ENCODE data around the gene PPDPF. TPM values are rescaled to one million over a fixed set of nuclear protein-coding genes. Genes with fewer than 3 reads are reported as not detected.

Gene PPDPF
- total RNA-seq, 1 experiment from 2014 or later: 51.0 TPM

DNA sequence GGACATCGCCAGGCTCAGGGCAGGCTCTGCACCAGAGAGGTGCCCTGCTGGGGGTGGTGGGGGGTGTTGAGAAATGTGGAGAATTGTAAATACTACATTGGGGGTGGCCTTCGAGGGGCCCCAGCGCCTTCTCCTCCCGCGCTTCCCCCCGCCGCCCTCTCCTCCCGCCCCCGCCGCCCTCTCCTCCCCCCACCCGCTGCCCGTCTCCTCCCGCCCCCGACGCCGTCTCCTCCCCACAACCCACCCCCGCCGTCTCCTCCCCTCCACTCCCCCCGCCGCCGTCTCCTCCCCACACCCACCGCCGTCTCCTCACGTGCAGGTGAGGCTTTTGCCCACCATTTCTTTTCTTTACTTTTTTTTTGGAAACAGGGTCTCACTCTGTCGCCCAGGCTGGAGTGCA, 28.5 kb downstream of the PPDPF start:
- Histone ChIP-seq H3K9ac (ENCODE audit: low read length) (no peak overlapping the region), H3K9me2 (replicated peaks; ENCODE audit: insufficient read depth, low read length) (no peaks in the 10 kb centered on the region), H3K4me3 (ENCODE audit: low read length) (no peak overlapping the region), H3K4me2 (ENCODE audit: low read depth, low read length, poor library complexity, severe bottlenecking) (no peak overlapping the region), H3K27me3 (ENCODE audit: low read length) (no peaks in the 10 kb centered on the region), H4K20me1 (ENCODE audit: insufficient read depth, low read depth, low read length) (peaks cover 6% of the 10 kb centered on the region; the same call in 1 of the 2 replicates), H3K4me1 (ENCODE audit: low read length) (peaks cover 58% of the 10 kb centered on the region), H3K27ac (ENCODE audit: low read length) (no peak overlapping the region), H3K79me2 (ENCODE audit: low read length) (no peaks in the 10 kb centered on the region), H3K9me3 (ENCODE audit: low read length) (no peaks in the 10 kb centered on the region), H3K36me3 (ENCODE audit: insufficient read depth, low read length) (no peaks in the 10 kb centered on the region), H2AFZ (ENCODE audit: low read length) (no peak overlapping the region)
- no peak for DNase-seq

GRCh38 chr20:63549679-63550282, 29.2 kb downstream of the PPDPF start:
- Histone ChIP-seq H3K79me2 (ENCODE audit: low read length) (no peaks in the 10 kb centered on the region), H3K9ac (ENCODE audit: low read length) (no peak overlapping the region), H3K36me3 (ENCODE audit: insufficient read depth, low read length) (no peaks in the 10 kb centered on the region), H2AFZ (ENCODE audit: low read length) (no peak overlapping the region), H3K27me3 (ENCODE audit: low read length) (no peaks in the 10 kb centered on the region), H3K4me1 (ENCODE audit: low read length) (peaks cover 66% of the 10 kb centered on the region), H3K9me3 (ENCODE audit: low read length) (no peaks in the 10 kb centered on the region), H3K27ac (ENCODE audit: low read length) (no peak overlapping the region), H3K4me2 (ENCODE audit: low read depth, low read length, poor library complexity, severe bottlenecking) (no peak overlapping the region), H3K4me3 (ENCODE audit: low read length) (no peak overlapping the region), H3K9me2 (replicated peaks; ENCODE audit: insufficient read depth, low read length) (no peaks in the 10 kb centered on the region), H4K20me1 (ENCODE audit: insufficient read depth, low read depth, low read length) (peaks cover 6% of the 10 kb centered on the region; the same call in 1 of the 2 replicates)
- DNase-seq: no peak

DNA sequence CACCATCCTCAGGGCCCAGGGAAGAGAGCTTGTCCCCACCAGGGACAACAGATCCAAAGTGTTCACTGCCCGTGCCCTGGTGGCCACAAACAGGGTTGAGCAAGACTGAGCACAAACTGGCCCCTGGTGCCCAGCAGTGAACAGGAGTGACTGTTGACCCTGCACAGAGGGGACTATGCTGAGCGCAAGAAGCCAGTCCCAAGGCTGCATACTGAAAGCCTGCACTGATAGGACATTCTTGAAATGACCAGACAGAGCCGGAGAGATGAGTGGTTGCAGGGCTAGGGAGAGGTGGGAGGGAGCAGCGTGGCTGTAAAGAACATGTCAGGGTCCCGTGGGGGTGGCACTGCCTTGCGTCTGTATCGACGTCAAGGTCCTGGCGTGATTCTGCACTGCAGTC, 30.5 kb downstream of the PPDPF start:
- Histone ChIP-seq H3K9me3 (ENCODE audit: low read length) (no peaks in the 10 kb centered on the region), H4K20me1 (ENCODE audit: insufficient read depth, low read depth, low read length) (peaks cover 15% of the 10 kb centered on the region; the same call in 1 of the 2 replicates), H3K27me3 (ENCODE audit: low read length) (no peaks in the 10 kb centered on the region), H3K36me3 (ENCODE audit: insufficient read depth, low read length) (no peaks in the 10 kb centered on the region), H3K4me3 (ENCODE audit: low read length) (no peak overlapping the region), H3K79me2 (ENCODE audit: low read length) (no peaks in the 10 kb centered on the region), H3K9me2 (replicated peaks; ENCODE audit: insufficient read depth, low read length) (no peaks in the 10 kb centered on the region), H2AFZ (ENCODE audit: low read length) (no peak overlapping the region), H3K27ac (ENCODE audit: low read length) (no peak overlapping the region), H3K4me1 (ENCODE audit: low read length) (peaks cover 65% of the 10 kb centered on the region), H3K9ac (ENCODE audit: low read length) (no peak overlapping the region), H3K4me2 (ENCODE audit: low read depth, low read length, poor library complexity, severe bottlenecking) (no peak overlapping the region)
- no peak for DNase-seq

- peaks cover 56% of the 10 kb centered on the region for H3K4me1 ChIP-seq (ENCODE audit: low read length)
- peak overlapping the region; percentile 64 for H3K4me2 ChIP-seq (ENCODE audit: low read depth, low read length, poor library complexity, severe bottlenecking)
- DNase-seq: peak; percentile 88
- H2AFZ ChIP-seq (ENCODE audit: low read length): no peak overlapping the region
- peak overlapping the region; percentile 43; the same call in 1 of the 2 replicates for H3K4me3 ChIP-seq (ENCODE audit: low read length)
- H3K27me3 ChIP-seq (ENCODE audit: low read length): no peaks in the 10 kb centered on the region
- peaks cover 16% of the 10 kb centered on the region; the same call in 1 of the 2 replicates for H4K20me1 ChIP-seq (ENCODE audit: insufficient read depth, low read depth, low read length)
- H3K79me2 ChIP-seq (ENCODE audit: low read length): no peaks in the 10 kb centered on the region
- peak overlapping the region; percentile 83 for H3K27ac ChIP-seq (ENCODE audit: low read length)
- H3K9me2 ChIP-seq (replicated peaks; ENCODE audit: insufficient read depth, low read length): no peaks in the 10 kb centered on the region
- H3K9me3 ChIP-seq (ENCODE audit: low read length): no peaks in the 10 kb centered on the region
- no peaks in the 10 kb centered on the region for H3K36me3 ChIP-seq (ENCODE audit: insufficient read depth, low read length)
- H3K9ac ChIP-seq (ENCODE audit: low read length): peak overlapping the region; percentile 41
Observed at GRCh38 chr20:63552481-63553249, 32.1 kb downstream of the PPDPF start.

- Histone ChIP-seq H3K79me2 (ENCODE audit: low read length) (no peaks in the 10 kb centered on the region), H3K4me1 (ENCODE audit: low read length) (peaks cover 48% of the 10 kb centered on the region), H3K36me3 (ENCODE audit: insufficient read depth, low read length) (no peaks in the 10 kb centered on the region), H4K20me1 (ENCODE audit: insufficient read depth, low read depth, low read length) (peaks cover 16% of the 10 kb centered on the region; the same call in 1 of the 2 replicates), H3K9ac (ENCODE audit: low read length) (peak overlapping the region; percentile 55), H3K9me2 (replicated peaks; ENCODE audit: insufficient read depth, low read length) (no peaks in the 10 kb centered on the region), H3K9me3 (ENCODE audit: low read length) (no peaks in the 10 kb centered on the region), H3K27ac (ENCODE audit: low read length) (peak overlapping the region; percentile 83), H3K4me2 (ENCODE audit: low read depth, low read length, poor library complexity, severe bottlenecking) (peak overlapping the region; percentile 71), H3K27me3 (ENCODE audit: low read length) (no peaks in the 10 kb centered on the region), H3K4me3 (ENCODE audit: low read length) (peak overlapping the region; percentile 60), H2AFZ (ENCODE audit: low read length) (no peak overlapping the region)
- peak; percentile 94 for DNase-seq
Observed at GRCh38 chr20:63553251-63553932, 32.8 kb downstream of the PPDPF start.

DNA sequence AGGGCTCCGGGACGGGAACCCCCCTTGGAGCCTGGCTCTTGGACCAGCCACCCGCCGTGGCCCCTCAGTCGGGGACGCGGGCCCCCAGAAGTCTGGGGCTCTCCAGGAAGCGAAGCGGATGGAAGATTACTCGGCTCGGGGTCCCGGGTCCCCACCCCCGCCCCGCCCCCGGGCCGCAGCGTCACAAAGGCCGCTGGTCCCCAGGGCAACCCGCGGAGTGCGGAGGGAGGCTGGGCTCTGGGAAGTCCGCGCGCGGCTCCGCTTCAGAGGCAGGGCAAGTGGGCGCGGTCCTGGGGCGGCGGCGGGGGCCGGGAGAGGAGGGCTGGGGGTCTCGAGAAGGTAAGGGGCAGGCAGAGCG, 33.3 kb downstream of the PPDPF start, which contains the start of gene FNDC11:
TSS of gene FNDC11 (plus strand) at position 227 of the 358 bp plus-strand sequence. CDS start 1,505 bp downstream, outside the sequence.
- Histone ChIP-seq H3K4me3 (ENCODE audit: low read length) (peak within 1 kb of the TSS; percentile 60), H3K9me2 (replicated peaks; ENCODE audit: insufficient read depth, low read length) (no peaks in the 10 kb centered on the region), H3K27ac (ENCODE audit: low read length) (peak within 1 kb of the TSS; percentile 83), H2AFZ (ENCODE audit: low read length) (no peak within 1 kb of the TSS), H3K4me2 (ENCODE audit: low read depth, low read length, poor library complexity, severe bottlenecking) (peak within 1 kb of the TSS; percentile 71), H3K36me3 (ENCODE audit: insufficient read depth, low read length) (no peaks in the 10 kb centered on the region), H3K9me3 (ENCODE audit: low read length) (no peaks in the 10 kb centered on the region), H3K4me1 (ENCODE audit: low read length) (peaks cover 44% of the 10 kb centered on the region), H3K27me3 (ENCODE audit: low read length) (no peaks in the 10 kb centered on the region), H3K79me2 (ENCODE audit: low read length) (no peaks in the 10 kb centered on the region), H4K20me1 (ENCODE audit: insufficient read depth, low read depth, low read length) (peaks cover 16% of the 10 kb centered on the region; the same call in 1 of the 2 replicates), H3K9ac (ENCODE audit: low read length) (peak within 1 kb of the TSS; percentile 55)
- DNase-seq: peak; percentile 73

DNA sequence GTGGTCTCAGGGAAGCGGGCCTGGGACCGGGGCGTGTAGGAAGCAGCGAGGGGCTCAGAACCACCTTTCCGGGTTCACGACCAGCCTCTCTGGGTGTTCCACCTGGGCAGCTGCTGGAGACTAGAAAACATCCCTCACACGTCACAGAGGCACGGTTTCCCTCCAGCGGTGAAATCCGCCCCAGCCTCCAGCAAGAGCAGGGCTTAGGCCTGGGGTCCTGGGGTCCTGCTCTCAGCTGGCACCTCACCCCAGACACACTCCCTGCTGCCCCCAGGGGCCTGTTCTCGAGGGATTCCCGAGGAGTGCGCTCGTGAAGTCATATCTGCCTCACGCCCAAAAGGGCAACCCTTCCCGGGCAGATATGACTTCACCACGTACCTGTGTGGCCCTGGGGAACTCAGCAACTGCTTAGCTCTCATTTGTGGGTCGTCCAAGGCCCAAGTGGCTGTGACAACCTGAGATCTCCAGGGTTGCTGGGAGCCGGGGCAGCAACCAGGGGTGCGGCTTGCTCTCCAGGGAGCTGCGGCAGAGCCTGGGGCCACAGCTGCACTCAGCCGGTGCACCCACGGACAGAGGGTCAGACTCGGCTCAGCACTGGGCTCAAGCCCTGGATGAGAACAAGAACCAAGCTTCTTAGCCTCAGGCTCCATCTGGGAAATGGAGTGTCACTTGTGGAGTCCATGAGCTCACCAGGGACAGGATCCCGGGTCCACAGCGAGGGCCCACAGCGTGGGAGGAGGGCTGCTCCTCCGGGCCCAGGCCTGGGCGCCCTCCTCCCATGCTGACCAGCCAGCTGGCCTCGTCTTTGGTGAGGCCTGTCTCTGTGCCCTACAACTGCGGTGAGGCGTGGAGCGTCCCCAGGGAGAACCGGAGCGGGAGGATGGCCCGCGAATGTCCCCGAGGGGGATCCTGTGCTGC, 34.1 kb downstream of the PPDPF start:
- H3K79me2 ChIP-seq (ENCODE audit: low read length): no peaks in the 10 kb centered on the region
- peak; percentile 82 for DNase-seq
- peaks cover 44% of the 10 kb centered on the region for H3K4me1 ChIP-seq (ENCODE audit: low read length)
- no peaks in the 10 kb centered on the region for H3K9me2 ChIP-seq (replicated peaks; ENCODE audit: insufficient read depth, low read length)
- H3K27me3 ChIP-seq (ENCODE audit: low read length): no peaks in the 10 kb centered on the region
- H3K9ac ChIP-seq (ENCODE audit: low read length): peak overlapping the region; percentile 55
- H3K9me3 ChIP-seq (ENCODE audit: low read length): no peaks in the 10 kb centered on the region
- no peaks in the 10 kb centered on the region for H3K36me3 ChIP-seq (ENCODE audit: insufficient read depth, low read length)
- peak overlapping the region; percentile 60 for H3K4me3 ChIP-seq (ENCODE audit: low read length)
- peak overlapping the region; percentile 71 for H3K4me2 ChIP-seq (ENCODE audit: low read depth, low read length, poor library complexity, severe bottlenecking)
- H4K20me1 ChIP-seq (ENCODE audit: insufficient read depth, low read depth, low read length): peaks cover 16% of the 10 kb centered on the region; the same call in 1 of the 2 replicates
- H3K27ac ChIP-seq (ENCODE audit: low read length): peak overlapping the region; percentile 55
- H2AFZ ChIP-seq (ENCODE audit: low read length): no peak overlapping the region
